K562 (cell line): Measurements from ENCODE around the gene DBP. TPM values are rescaled to one million over a fixed set of nuclear protein-coding genes. Genes with fewer than 3 reads are reported as not detected.

Source experiments
- ATAC-seq: fragments of 200-7000 bp; cut with Tn5 transposase; 3 replicates; pipeline ENCODE4 v1.9.1; 2020; ENCODE audit warnings: moderate library complexity
- BruUV-seq: library from RNA; stranded (reverse); fragments of 400-500 nt; replicated peaks from 2 replicates; lab custom pipeline; 2021; lab: Mats Ljungman, UMichigan
- CTCF ChIA-PET: fragments of 300-600 bp; formaldehyde crosslinking; extraction: SDS; loops from one replicate; lab custom pipeline; 2021; ENCODE audit warnings: low intra/inter-chr PET ratio; lab: Yijun Ruan, JAX
- POLR2A ChIA-PET: fragments of 300-600, 350-650 bp; sonication (Branson Sonifier 250); formaldehyde crosslinking; extraction: SDS; loops from one replicate; lab custom pipeline; 2021; ENCODE audit warnings: antibody characterized with exemption, inconsistent platforms; lab: Yijun Ruan, JAX
- DNase-seq, 4 experiments: peaks; one replicate each; pipeline versions ENCODE4 v3.0.0 to v3.0.0-alpha.2; 2011 to 2018; ENCODE audit warnings: low spot score in 3 of 4, mixed read lengths in 3 of 4; ENCODE audit errors: extremely low read depth in 1 of 4
- FAIRE-seq: peaks from 2 replicates; lab custom pipeline; 2011; peaks lifted over from hg19 to GRCh38; lab: Jason Lieb, UNC
- H2AFZ ChIP-seq: 2 replicates; pipeline ENCODE4 v1.6.0; 2011; ENCODE audit warnings: low read depth, low read length, control low read depth, inconsistent platforms
- H3K27ac ChIP-seq: fragments of 200-600 bp; 3 replicates; pipeline ENCODE4 v1.8.0; 2011; ENCODE audit warnings: low read depth, mild to moderate bottlenecking, control low read depth, inconsistent platforms, low read length, moderate library complexity, mixed read lengths; ENCODE audit errors: extremely low read depth
- H3K27me3 ChIP-seq, 2 experiments: fragments of 300-600 bp in 1 of 2; 2 replicates in 1 of 2; 3 replicates in 1 of 2; pipeline versions ENCODE4 v1.6.0 to v1.8.0; 2011; ENCODE audit warnings: inconsistent platforms in 2 of 2, low read length in 2 of 2, mild to moderate bottlenecking in 1 of 2, mixed read lengths in 1 of 2, moderate library complexity in 1 of 2; ENCODE audit not compliant: control insufficient read depth in 2 of 2, insufficient read depth in 2 of 2
- H3K36me3 ChIP-seq: fragments of 300-600 bp; 3 replicates; pipeline ENCODE4 v1.8.0; 2011; ENCODE audit warnings: mild to moderate bottlenecking, low read length, inconsistent platforms; ENCODE audit not compliant: control insufficient read depth, insufficient read depth
- H3K4me1 ChIP-seq, 2 experiments: fragments of 200-600 bp in 1 of 2; replicated peaks in 1 of 2; 2 replicates in 1 of 2; 3 replicates in 1 of 2; pipeline versions ENCODE4 v1.5.1 to v1.8.0; 2011; ENCODE audit warnings: inconsistent platforms in 2 of 2, low read length in 2 of 2, mild to moderate bottlenecking in 1 of 2, mixed read lengths in 1 of 2, moderate library complexity in 1 of 2; ENCODE audit not compliant: control insufficient read depth in 2 of 2, insufficient read depth in 2 of 2
- H3K4me2 ChIP-seq: 2 replicates; pipeline ENCODE4 v1.6.1; 2011; ENCODE audit warnings: low read length, control low read depth, inconsistent platforms, mixed read lengths; ENCODE audit not compliant: insufficient read depth
- H3K4me3 ChIP-seq: fragments of 200-600 bp; sonication (generic), shearing (Covaris generic); 2 replicates; pipeline ENCODE4 v1.5.1; 2016; ENCODE audit warnings: control low read depth, inconsistent platforms
- H3K79me2 ChIP-seq: fragments of 200-600 bp; 3 replicates; pipeline ENCODE4 v1.8.0; 2011; ENCODE audit warnings: low read length, inconsistent platforms; ENCODE audit not compliant: control insufficient read depth, insufficient read depth
- H3K9ac ChIP-seq, 2 experiments: 2 replicates each; pipeline versions ENCODE4 v1.6.0 to v1.6.1; 2011; ENCODE audit warnings: low read depth in 2 of 2, low read length in 2 of 2, control low read depth in 1 of 2, inconsistent platforms in 1 of 2, mild to moderate bottlenecking in 1 of 2, mixed read lengths in 1 of 2; ENCODE audit not compliant: insufficient read depth in 1 of 2
- H3K9me1 ChIP-seq: one replicate; pipeline ENCODE4 v1.6.0; 2011; ENCODE audit warnings: inconsistent platforms, mild to moderate bottlenecking, low read length, moderate library complexity; ENCODE audit not compliant: control insufficient read depth, insufficient read depth
- H3K9me3 ChIP-seq: replicated peaks from 2 replicates; pipeline ENCODE4 v1.5.1; 2011; ENCODE audit warnings: low read depth, low read length, inconsistent platforms; ENCODE audit not compliant: control insufficient read depth, insufficient read depth
- H4K20me1 ChIP-seq: replicated peaks from 2 replicates; pipeline ENCODE4 v1.6.1; 2011; ENCODE audit warnings: low read length, inconsistent platforms, mixed read lengths; ENCODE audit not compliant: control insufficient read depth, insufficient read depth
- ATF6 ChIP-seq: sonication (generic); formaldehyde crosslinking; IDR thresholded peaks from 2 replicates; pipeline ENCODE4 v1.4.0; 2020; ENCODE audit warnings: mild to moderate bottlenecking, missing genetic modification reagents
- BCL6 ChIP-seq: fragments of 250-450 bp; sonication (Bioruptor Pico); IDR thresholded peaks from 2 replicates; pipeline ENCODE4 v1.4.0; 2020
- KLF16 ChIP-seq: IDR thresholded peaks from 2 replicates; pipeline ENCODE4 v1.6.1; 2016; ENCODE audit warnings: antibody characterized with exemption
- ZKSCAN1 ChIP-seq: fragments of 150-350 bp; IDR thresholded peaks from 2 replicates; pipeline ENCODE4 v1.6.1; 2016; ENCODE audit warnings: low read depth, low read length
- WGBS: fragments of 100-300 bp; shearing (Covaris generic); methylation state at CpG from one replicate; pipeline ENCODE4 v1.1.6; 2016; ENCODE audit warnings: low coverage, mixed read lengths; ENCODE audit not compliant: insufficient coverage; ENCODE audit errors: missing lambda C conversion rate; 5-methylcytosine and 5-hydroxymethylcytosine counted together
- in situ Hi-C: fragments of 300-500 bp; cut with MboI; formaldehyde crosslinking; loops from 4 replicates; pipeline ENCODE4 v1.15.0; 2018; ENCODE audit warnings: inconsistent platforms, mixed read lengths
- intact Hi-C: fragments of 100-400 bp; cut with micrococcal nuclease; formaldehyde crosslinking; loops from 2 replicates; pipeline ENCODE4 v1.14.2; 2022
- polyA plus RNA-seq, 8 experiments: library from polyadenylated mRNA; depleted of rRNA in 4 of 8; stranded (reverse) in 5 of 8; unstranded in 3 of 8; fragments of >200 nt; fragmentation: Nextera tagmentation in 2 of 8; fragmentation: Illumina TruSeq in 1 of 8; extraction: Ambion mirVana in 2 of 8; extraction: Trizol in 1 of 8; gene quantifications; 2 replicates each; pipeline versions ENCODE4 v1.2.1 to v1.2.3, GENCODE V29; 2011 to 2014; ENCODE audit warnings: inconsistent platforms in 1 of 8, missing spikeins in 1 of 8
- total RNA-seq, 7 experiments: library from RNA; depleted of rRNA in 6 of 7; stranded (reverse); fragments of >200 nt in 6 of 7; fragmentation: Illumina TruSeq in 2 of 7; extraction: Trizol in 2 of 7; gene quantifications; 2 replicates each; pipeline versions ENCODE4 v1.2.1 to v1.2.3, GENCODE V29; 2011 to 2021; ENCODE audit warnings: low replicate concordance in 1 of 7

DBP gene
- total and polyA plus RNA-seq, 9 of the 15 experiments (the other 6 are each of a cell fraction or from before 2014, with no cell fraction given) = 0.25 to 5.5 (median 1.8) TPM

DNA sequence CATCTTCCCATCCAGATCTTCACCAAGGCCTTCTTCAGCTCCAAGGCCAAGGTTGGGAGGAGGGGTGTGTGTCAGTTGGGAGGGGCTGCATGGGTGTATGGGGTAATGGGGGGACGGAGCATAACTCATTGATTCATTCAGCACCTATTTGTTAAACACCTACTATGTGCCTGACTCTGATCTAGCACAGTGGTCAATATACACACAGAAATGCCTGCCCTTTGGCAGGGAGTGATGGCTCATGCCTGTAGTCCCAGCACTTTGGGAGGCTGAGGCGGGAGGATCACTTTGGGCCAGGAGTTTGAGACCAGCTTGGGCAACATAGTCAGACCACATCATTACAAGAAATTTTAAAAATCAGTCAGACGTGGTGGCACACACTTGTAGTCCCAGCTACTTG lies 49.8 kb downstream of the DBP start:
- intact Hi-C loops = loop anchor here (5.0 kb wide), 1 partner anchor 195 kb away; no protein-coding TSS in a partner anchor
- no peak for FAIRE-seq
- POLR2A ChIA-PET = interaction anchor here (0.5 to 2.6 kb wide), 3 partner anchors 32 to 85 kb away, joined by 3 to 13 read pairs (median 3); partner anchors contain the start of genes RPL18 and SPHK2

More for the DNA sequence above, 49.8 kb downstream of the DBP start:
- Histone ChIP-seq H3K36me3 (no peaks in the 10 kb centered on the region), H3K9me1 (no peaks in the 10 kb centered on the region), H3K9ac (peak overlapping the region in 1 of 2 experiments; percentile 52; a peak in 1 of 4 replicates), H3K27ac (no peak overlapping the region), H3K9me3 (no peaks in the 10 kb centered on the region), H3K27me3 (no peaks in the 10 kb centered on the region), H2AFZ (no peak overlapping the region), H3K79me2 (no peaks in the 10 kb centered on the region), H3K4me2 (no peak overlapping the region), H3K4me3 (no peak overlapping the region), H3K4me1 (peaks cover 3 to 30% of the 10 kb centered on the region in 2 experiments; a peak in 2 of 5 replicates), H4K20me1 (no peaks in the 10 kb centered on the region)
- WGBS = 68% methylated on average over 3 of the region's 3 CpGs
- ATAC-seq (no peak), DNase-seq (no peak)
- CTCF ChIA-PET = interaction anchor here (3.9 kb wide), 1 partner anchor 81 kb away, joined by 24 read pairs; no protein-coding TSS in a partner anchor
- TF ChIP-seq KLF16 (no peak), BCL6 (CRISPR knock-in tag) (no peak), ZKSCAN1 (peak; percentile 87), ATF6 (no peak)
- no TSS peak for BruUV-seq
- in situ Hi-C loops = loop anchor here (5.0 to 25.0 kb wide), 2 partner anchors 270 to 1525 kb away; no protein-coding TSS in a partner anchor
